DOHH2 (cell line): Measurements from ENCODE around the gene VPS4A.

ENCODE experiments used
- CTCF ChIP-seq: fragments of 200-600 bp; sonication (generic); IDR thresholded peaks from one replicate; pipeline ENCODE4 v1.5.1; 2014; ENCODE audit warnings: antibody characterized with exemption, mild to moderate bottlenecking, low read depth, low read length; ENCODE audit not compliant: poor library complexity, severe bottlenecking
- EZH2phosphoT487 ChIP-seq: fragments of 200-600 bp; sonication (generic); IDR thresholded peaks from 2 replicates; pipeline ENCODE4 v1.6.1; 2017; ENCODE audit warnings: borderline replicate concordance, mild to moderate bottlenecking, antibody characterized with exemption, low read length, moderate library complexity, mixed read lengths

DNA sequence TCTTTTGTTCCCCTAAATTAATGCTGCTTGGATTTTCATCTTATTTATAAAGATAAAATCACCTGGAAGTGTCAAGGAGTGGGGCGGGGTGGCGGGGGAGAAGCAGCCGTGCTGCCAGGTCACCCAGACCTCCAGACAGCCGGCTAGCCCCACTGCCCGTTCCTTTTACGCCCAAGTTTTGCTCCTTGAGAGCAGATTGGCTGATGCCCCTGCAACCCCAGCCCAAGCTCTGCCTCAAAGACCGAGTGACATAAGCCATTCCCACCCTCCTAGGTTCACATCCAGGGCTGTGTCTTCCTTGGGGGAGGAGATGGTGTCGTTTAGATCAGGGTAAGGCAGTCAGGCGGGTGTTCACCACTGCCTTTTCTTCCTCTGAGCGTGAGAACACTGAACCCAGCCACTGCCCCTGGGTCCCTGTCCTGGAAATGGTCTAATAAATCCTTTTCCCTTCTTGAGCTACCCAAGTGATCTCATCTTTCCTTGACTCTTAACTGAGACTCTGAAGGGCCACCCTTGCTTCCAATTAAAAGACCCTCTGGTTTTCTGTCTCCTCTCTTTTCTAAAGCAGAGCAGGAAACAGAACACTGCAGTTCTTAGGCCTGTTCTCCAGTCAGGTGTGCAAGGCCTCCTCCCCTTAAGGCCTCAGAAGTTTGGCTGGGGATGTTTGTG is 13.6 kb downstream of the VPS4A start:
- TF ChIP-seq CTCF (no peak), EZH2phosphoT487 (no peak)
